Subcutaneous abdominal adipose tissue (tissue), 5 donors: ENCODE data around the gene PACRGL.

Experiments used
- H3K27ac ChIP-seq: one replicate; pipeline ENCODE4 v1.7.0; 2013; ENCODE audit warnings: low read depth, mild to moderate bottlenecking, inconsistent platforms, low read length, moderate library complexity
- H3K27me3 ChIP-seq, 5 donors: one replicate each; pipeline ENCODE4 v1.7.0; 2013; ENCODE audit warnings: low read length in 5 of 5, inconsistent platforms in 1 of 5; ENCODE audit not compliant: control insufficient read depth in 5 of 5, insufficient read depth in 4 of 5
- H3K36me3 ChIP-seq, 5 donors: one replicate each; pipeline ENCODE4 v1.7.0; 2013; ENCODE audit warnings: low read length in 5 of 5; ENCODE audit not compliant: control insufficient read depth in 5 of 5, insufficient read depth in 5 of 5
- H3K4me1 ChIP-seq, 5 donors: one replicate each; pipeline ENCODE4 v1.7.0; 2013; ENCODE audit warnings: low read length in 5 of 5, mild to moderate bottlenecking in 3 of 5, moderate library complexity in 1 of 5; ENCODE audit not compliant: control insufficient read depth in 5 of 5, insufficient read depth in 5 of 5
- H3K4me3 ChIP-seq, 5 donors: one replicate each; pipeline ENCODE4 v1.7.0; 2013; ENCODE audit warnings: low read length in 5 of 5, low read depth in 1 of 5
- H3K9ac ChIP-seq, 5 donors: one replicate each; pipeline ENCODE4 v1.7.0; 2013; ENCODE audit warnings: low read length in 5 of 5, mild to moderate bottlenecking in 4 of 5, moderate library complexity in 3 of 5
- H3K9me3 ChIP-seq, 5 donors: one replicate each; pipeline ENCODE4 v1.7.0; 2013; ENCODE audit warnings: low read length in 5 of 5; ENCODE audit not compliant: control insufficient read depth in 5 of 5
- donor health status: healthy.
- donor health status: healthy.
- donor health status: healthy.
- donor health status: healthy.
- donor health status: healthy.

The PACRGL gene

DNA sequence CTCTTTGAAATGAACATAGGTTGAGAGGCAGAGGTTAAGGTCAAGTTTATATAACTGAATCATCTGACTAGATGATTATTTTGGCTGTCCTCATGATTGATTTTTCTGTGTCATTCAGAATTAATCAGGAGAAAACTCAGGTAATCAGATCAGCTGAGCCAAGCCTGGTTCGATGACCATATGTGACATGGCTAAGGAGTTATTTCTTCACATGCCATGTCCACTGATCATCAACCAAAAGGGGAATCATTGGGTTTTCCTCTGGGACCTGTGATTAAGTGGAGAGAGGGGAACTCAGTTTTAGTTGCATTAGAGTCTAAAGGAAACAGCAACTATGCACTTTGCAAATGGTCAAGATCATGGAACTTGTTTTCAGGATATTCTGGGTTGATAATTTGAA, 20.3 kb upstream of the PACRGL start:
- H3K9me3 ChIP-seq = no peaks in the 10 kb centered on the region
- H3K27ac ChIP-seq = no peak overlapping the region
- no peak overlapping the region for H3K4me3 ChIP-seq
- H3K36me3 ChIP-seq = no peaks in the 10 kb centered on the region
- H3K9ac ChIP-seq = no peak overlapping the region
- H3K27me3 ChIP-seq = peaks cover 0 to 4% (median 0%) of the 10 kb centered on the region in 5 donors
- peaks cover 0 to 8% (median 6%) of the 10 kb centered on the region in 5 donors for H3K4me1 ChIP-seq

GRCh38 chr4:20680736-20681135, 19.5 kb upstream of the PACRGL start:
- H3K36me3 ChIP-seq = no peaks in the 10 kb centered on the region
- H3K4me1 ChIP-seq = peaks cover 0 to 8% (median 6%) of the 10 kb centered on the region in 5 donors
- H3K9me3 ChIP-seq = no peaks in the 10 kb centered on the region
- H3K27me3 ChIP-seq = peaks cover 0 to 4% (median 0%) of the 10 kb centered on the region in 5 donors
- H3K27ac ChIP-seq = no peak overlapping the region
- H3K4me3 ChIP-seq = no peak overlapping the region
- no peak overlapping the region for H3K9ac ChIP-seq

DNA sequence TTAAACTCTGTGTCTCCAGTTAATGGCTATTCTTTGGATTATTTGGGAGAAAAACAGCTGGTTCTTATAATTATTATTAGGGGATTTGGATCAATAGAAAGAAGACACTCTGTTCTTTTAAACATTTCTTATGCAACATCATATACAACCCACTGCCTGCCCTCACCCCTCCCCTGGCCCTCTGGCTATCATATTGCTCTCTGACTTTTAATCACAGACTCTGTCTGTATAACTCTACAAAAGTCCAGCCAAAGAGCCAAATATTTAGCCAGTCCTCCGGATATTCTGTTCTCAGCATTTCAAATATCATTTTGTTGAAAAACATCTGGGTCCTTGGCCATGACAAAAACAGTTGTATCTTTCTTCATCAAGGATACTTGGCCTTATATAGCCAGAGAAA, 19.0 kb upstream of the PACRGL start:
- Histone ChIP-seq H3K4me3 (no peak overlapping the region), H3K9ac (no peak overlapping the region), H3K4me1 (peaks cover 0 to 8% (median 6%) of the 10 kb centered on the region in 5 donors), H3K27ac (no peak overlapping the region), H3K27me3 (peaks cover 0 to 4% (median 0%) of the 10 kb centered on the region in 5 donors), H3K36me3 (no peaks in the 10 kb centered on the region), H3K9me3 (no peaks in the 10 kb centered on the region)

DNA sequence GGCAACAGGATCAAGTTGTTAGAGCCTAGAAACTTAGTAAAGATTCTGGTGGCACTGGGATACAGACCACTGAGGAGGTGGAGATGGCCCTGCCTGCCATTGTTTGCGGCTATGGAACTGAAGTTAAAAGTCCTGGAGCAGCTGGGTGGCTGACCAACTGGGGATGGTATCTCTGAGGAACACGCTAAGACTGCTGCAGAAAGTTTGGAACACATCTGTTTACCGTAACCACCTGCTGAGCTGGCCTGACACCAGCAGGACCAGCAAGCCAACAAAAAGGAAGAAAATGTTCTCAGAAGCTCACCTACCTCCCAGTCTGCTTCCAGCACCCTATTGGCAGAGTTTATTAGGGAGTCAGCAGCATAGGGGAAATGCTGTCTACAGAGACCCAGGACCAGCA, 17.4 kb upstream of the PACRGL start:
- Histone ChIP-seq H3K36me3 (no peaks in the 10 kb centered on the region), H3K9ac (no peak overlapping the region), H3K9me3 (no peaks in the 10 kb centered on the region), H3K4me1 (peaks cover 0 to 8% (median 6%) of the 10 kb centered on the region in 5 donors), H3K27me3 (peaks cover 0 to under 1% (median 0%) of the 10 kb centered on the region in 5 donors), H3K27ac (no peak overlapping the region), H3K4me3 (no peak overlapping the region)

DNA sequence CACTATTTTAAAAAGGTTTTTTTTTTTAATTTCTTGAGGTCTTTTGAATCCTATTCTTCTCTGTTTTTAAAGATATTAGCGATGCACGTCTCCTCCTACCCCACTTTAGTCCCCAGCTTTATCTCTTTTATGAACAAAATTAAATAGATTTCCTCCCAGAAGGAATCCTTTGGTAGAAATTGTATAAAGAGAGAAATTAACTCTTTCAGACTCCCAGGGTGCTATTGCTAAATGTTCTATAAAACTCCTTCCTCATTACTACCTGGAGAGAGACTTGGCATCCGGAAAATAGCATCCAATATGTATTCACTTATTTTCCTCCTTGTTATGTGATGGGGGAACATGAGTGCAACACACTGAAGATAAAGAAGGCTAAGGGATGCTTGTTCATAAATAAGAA, 16.5 kb upstream of the PACRGL start:
- H3K4me3 ChIP-seq = no peak overlapping the region
- no peaks in the 10 kb centered on the region for H3K27me3 ChIP-seq
- no peaks in the 10 kb centered on the region for H3K4me1 ChIP-seq

DNA sequence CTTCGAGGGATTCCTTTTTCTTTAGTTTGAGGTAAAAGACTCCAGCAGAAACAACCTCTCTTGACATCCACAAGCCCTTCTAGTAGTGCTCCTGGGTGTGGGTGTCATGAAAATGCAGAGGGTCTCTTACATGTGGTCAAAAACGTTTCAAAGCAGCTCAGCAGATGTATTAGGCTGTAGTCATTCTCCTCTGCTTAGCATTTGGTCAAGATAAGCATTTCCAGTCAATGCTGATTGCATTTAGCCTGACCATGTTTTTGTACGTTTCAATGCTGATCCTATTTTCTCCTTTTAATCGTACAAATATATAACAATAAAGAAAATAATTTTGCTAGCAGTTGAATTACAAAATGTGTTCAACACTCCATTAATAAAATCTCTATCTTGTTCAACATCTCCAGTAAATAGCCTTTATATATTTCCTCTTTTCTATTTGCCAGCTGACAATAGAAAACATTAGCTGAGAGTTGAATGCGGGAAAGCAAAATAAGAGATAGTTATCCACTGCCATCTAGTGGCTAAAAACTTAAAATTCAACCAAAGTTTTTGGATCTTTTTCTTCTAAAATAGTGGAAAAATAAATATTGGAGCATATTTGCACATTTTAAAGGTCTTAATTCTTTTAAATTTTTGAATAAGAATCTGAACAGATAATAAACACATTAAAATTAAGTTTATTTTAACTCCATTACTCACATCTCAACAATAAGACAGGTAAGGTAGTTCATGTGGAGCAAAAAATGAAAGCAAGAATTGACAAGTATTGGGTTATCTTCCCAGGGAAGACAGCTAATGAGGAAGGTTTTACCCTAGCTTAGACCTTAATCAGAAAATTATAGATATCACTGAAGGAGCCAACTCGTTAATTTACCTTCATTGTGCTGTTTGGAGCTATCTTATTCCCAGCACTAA, 15.2 kb upstream of the PACRGL start:
- Histone ChIP-seq H3K36me3 (no peaks in the 10 kb centered on the region), H3K9me3 (no peaks in the 10 kb centered on the region), H3K27me3 (no peaks in the 10 kb centered on the region), H3K4me1 (no peaks in the 10 kb centered on the region), H3K9ac (no peak overlapping the region), H3K27ac (no peak overlapping the region), H3K4me3 (no peak overlapping the region)

More for the DNA sequence above, 16.5 kb upstream of the PACRGL start:
- Histone ChIP-seq H3K27ac (no peak overlapping the region), H3K9ac (no peak overlapping the region), H3K9me3 (no peaks in the 10 kb centered on the region), H3K36me3 (no peaks in the 10 kb centered on the region)

DNA sequence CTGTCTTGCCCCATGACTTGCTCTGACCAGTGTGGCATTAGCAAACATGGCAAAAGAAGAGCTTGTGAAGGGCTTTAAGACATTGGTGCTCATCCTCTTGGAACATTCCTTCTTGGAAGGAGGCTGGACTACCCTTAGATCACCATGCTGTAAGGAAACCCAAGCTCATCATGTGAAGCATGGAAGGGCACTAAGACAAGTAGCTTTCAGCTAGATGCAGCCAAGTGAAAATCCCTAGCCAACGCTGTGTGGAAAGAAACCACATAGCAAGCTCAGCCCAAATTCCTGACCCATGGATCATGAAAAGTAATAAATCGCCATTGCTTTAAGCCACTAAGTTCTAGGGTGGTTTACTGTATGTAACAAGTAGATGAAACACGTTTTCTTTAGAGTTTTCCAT, 12.4 kb upstream of the PACRGL start:
- Histone ChIP-seq H3K4me1 (no peaks in the 10 kb centered on the region), H3K9me3 (no peaks in the 10 kb centered on the region)

GRCh38 chr4:20696815-20697214, 3.4 kb upstream of the PACRGL start:
- H3K27ac ChIP-seq = no peak overlapping the region
- peaks cover 3 to 22% (median 21%) of the 10 kb centered on the region in 5 donors for H3K4me1 ChIP-seq
- peaks cover 0 to 3% (median 0%) of the 10 kb centered on the region in 5 donors for H3K27me3 ChIP-seq
- H3K36me3 ChIP-seq = no peaks in the 10 kb centered on the region
- H3K9me3 ChIP-seq = no peaks in the 10 kb centered on the region
- H3K4me3 ChIP-seq = no peak overlapping the region
- no peak overlapping the region for H3K9ac ChIP-seq

More for the DNA sequence above, 12.4 kb upstream of the PACRGL start:
- no peak overlapping the region for H3K4me3 ChIP-seq
- no peaks in the 10 kb centered on the region for H3K27me3 ChIP-seq
- no peaks in the 10 kb centered on the region for H3K36me3 ChIP-seq
- no peak overlapping the region for H3K27ac ChIP-seq
- no peak overlapping the region for H3K9ac ChIP-seq

DNA sequence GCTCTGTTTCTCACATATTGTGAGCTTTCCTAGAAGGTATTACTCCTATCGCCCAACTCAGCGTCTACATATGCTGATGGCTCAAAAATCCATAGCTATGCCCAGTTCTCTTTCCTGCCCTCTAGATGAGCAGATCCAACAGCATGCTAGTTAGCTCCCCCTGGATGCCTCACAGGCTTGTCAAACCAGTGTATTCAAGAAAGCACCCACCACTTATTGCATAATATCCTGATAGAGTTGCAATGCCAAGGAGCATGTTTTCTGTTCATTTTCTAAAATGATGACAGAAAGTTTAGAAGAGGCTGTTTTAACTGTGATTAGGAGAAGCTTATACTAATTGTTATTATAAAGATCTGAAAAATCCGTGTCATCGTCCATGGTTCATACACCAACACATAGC, 1.9 kb upstream of the PACRGL start:
- Histone ChIP-seq H3K4me3 (no peak overlapping the region), H3K4me1 (peaks cover 3 to 23% (median 21%) of the 10 kb centered on the region in 5 donors), H3K36me3 (no peaks in the 10 kb centered on the region), H3K27ac (no peak overlapping the region), H3K27me3 (peaks cover 0 to 3% (median 0%) of the 10 kb centered on the region in 5 donors), H3K9ac (no peak overlapping the region), H3K9me3 (no peaks in the 10 kb centered on the region)

DNA sequence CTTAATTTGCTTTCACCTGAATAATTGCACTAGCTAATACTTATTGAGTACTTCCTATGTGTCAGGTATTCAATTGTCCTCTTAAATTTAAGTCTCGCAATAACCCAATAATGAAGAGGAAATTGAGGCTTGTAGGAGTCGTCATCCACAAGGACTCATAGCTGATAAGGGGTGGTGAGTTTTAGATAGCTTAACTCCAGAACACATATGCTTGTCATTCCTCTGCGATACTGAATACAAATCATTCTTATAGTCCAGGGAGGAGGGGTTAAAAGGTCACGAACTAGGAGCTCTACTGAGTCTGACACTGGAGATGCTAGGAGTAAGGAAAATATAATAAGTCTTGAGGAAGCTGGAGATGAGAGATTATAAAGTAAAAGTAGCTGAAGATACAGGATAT, 1.4 kb upstream of the PACRGL start:
- peaks cover 0 to 3% (median 0%) of the 10 kb centered on the region in 5 donors for H3K27me3 ChIP-seq
- H3K27ac ChIP-seq = no peak overlapping the region
- no peaks in the 10 kb centered on the region for H3K9me3 ChIP-seq
- peaks cover 3 to 23% (median 21%) of the 10 kb centered on the region in 5 donors for H3K4me1 ChIP-seq
- H3K9ac ChIP-seq = no peak overlapping the region
- H3K36me3 ChIP-seq = peaks cover 0 to 2% (median 0%) of the 10 kb centered on the region in 5 donors
- no peak overlapping the region for H3K4me3 ChIP-seq
